ENCODE data around the gene CYB561. TPM values are rescaled to one million over a fixed set of nuclear protein-coding genes. Genes with fewer than 3 reads are reported as not detected.

Gene CYB561
- total and polyA plus RNA-seq, 2 of the 4 experiments (the other 2 are of a cell fraction) = 2.5 to 3.0 TPM

- POLR2A ChIA-PET (ENCODE audit: unreplicated experiment) = no interaction called here
- Histone ChIP-seq H4K5ac (ENCODE audit: low read depth, low read length) (0 out of 2 replicates have a peak overlapping the region, but pooled peaks have one; percentile 12), H3K36me3 (ENCODE audit: control insufficient read depth, insufficient read depth, low read length) (no peaks in the 10 kb centered on the region), H3K56ac (ENCODE audit: extremely low read depth, insufficient read depth, low read length) (no peak overlapping the region), H3K18ac (ENCODE audit: low read depth, low read length) (0 out of 2 replicates have a peak overlapping the region, but pooled peaks have one; percentile 0), H3K27ac (ENCODE audit: insufficient read depth, low read length) (no peak overlapping the region), H3K4ac (ENCODE audit: low read depth, low read length) (peak overlapping the region; percentile 8; the same call in 1 of the 2 replicates), H3K9me1 (ENCODE audit: insufficient read depth, low read length) (peaks cover 4% of the 10 kb centered on the region; the same call in 1 of the 2 replicates), H2BK15ac (ENCODE audit: low read depth, low read length) (no peak overlapping the region), H3K4me1 (ENCODE audit: control insufficient read depth, insufficient read depth, low read length) (0 out of 2 replicates have a peak, but pooled peaks cover 3% of the 10 kb centered on the region), H3K4me3 (ENCODE audit: insufficient read depth, low read depth, low read length) (no peak overlapping the region), H2AK9ac (replicated peaks; ENCODE audit: low read depth, low read length, poor library complexity) (no peak overlapping the region), H2AFZ (replicated peaks; ENCODE audit: low read length, poor library complexity) (peak overlapping the region; percentile 59), H3K27me3 (ENCODE audit: control insufficient read depth, insufficient read depth, low read length) (no peaks in the 10 kb centered on the region), H3K14ac (replicated peaks; ENCODE audit: low read depth, low read length) (0 out of 2 replicates have a peak overlapping the region, but pooled peaks have one; percentile 17), H2BK5ac (ENCODE audit: low read depth, low read length, poor library complexity, severe bottlenecking) (no peak overlapping the region), H2AK5ac (ENCODE audit: low read depth, low read length) (peak overlapping the region; percentile 53), H3K9me3 (ENCODE audit: control insufficient read depth, insufficient read depth, low read length) (no peaks in the 10 kb centered on the region), H2BK120ac (ENCODE audit: low read depth, low read length) (no peak overlapping the region), H3K23ac (ENCODE audit: low read depth, low read length) (no peak overlapping the region), H4K20me1 (ENCODE audit: insufficient read depth, low read length) (no peaks in the 10 kb centered on the region), H3K79me1 (ENCODE audit: low read depth in 1 of 2, low read length in 2 of 2) (no peaks in the 10 kb centered on the region), H3K9ac (ENCODE audit: low read depth, low read length) (no peak overlapping the region), H4K8ac (ENCODE audit: low read depth in 2 of 2, low read length in 2 of 2) (peak overlapping the region in 1 of 2 experiments; percentile 76; a peak in 1 of 4 replicates), H2BK20ac (ENCODE audit: low read depth, low read length) (no peak overlapping the region; the same call in 1 of the 2 replicates), H4K91ac (ENCODE audit: insufficient read depth, low read depth, low read length) (no peak overlapping the region; the same call in 1 of the 2 replicates), H3K4me2 (ENCODE audit: low read depth, low read length) (no peak overlapping the region)
- 67% methylated on average over 12 of the region's 22 CpGs; no CpG with 5 or more reads in 1 of the 2 experiments for WGBS, 2 experiments (ENCODE audit: extremely low coverage in 2 of 2, insufficient read length in 1 of 2)
- TF ChIP-seq CHD1 (IDR thresholded peaks at IDR 0.05; ENCODE audit: low read depth, low read length) (no peak), FOS (IDR thresholded peaks at IDR 0.05; ENCODE audit: low read depth, low read length) (no peak), NFE2L2 (IDR thresholded peaks at IDR 0.05; ENCODE audit: low read depth, low read length) (no peak), RFX5 (IDR thresholded peaks at IDR 0.05; ENCODE audit: low read depth, low read length) (no peak), ELK1 (IDR thresholded peaks at IDR 0.05; ENCODE audit: borderline replicate concordance, low read depth, low read length) (no peak), MAZ (IDR thresholded peaks at IDR 0.05; ENCODE audit: borderline replicate concordance, low read depth, low read length) (no peak), SMC3 (IDR thresholded peaks at IDR 0.05; ENCODE audit: low read depth, low read length) (no peak), CEBPB (IDR thresholded peaks at IDR 0.05; ENCODE audit: low read depth, low read length) (no peak)
- in situ Hi-C loops (cut with MboI; ENCODE audit: low sequenced_read_pairs) = no loop called here
- dilution Hi-C loops (cut with HindIII; ENCODE audit: low sequenced_read_pairs, unreplicated experiment) = no loop called here
- intact Hi-C loops (cut with micrococcal nuclease) = no loop called here
- ATAC-seq (ENCODE audit: low read depth) (no peak), DNase-seq (no peak)
- no TSS peak for BruUV-seq (replicated peaks)
- CTCF ChIA-PET = interaction anchor here (0.9 to 1.4 kb wide), 3 partner anchors 21 to 172 kb away, joined by 3 to 6 read pairs (median 3); no protein-coding TSS in a partner anchor
Observed at GRCh38 chr17:63440127-63440769, 5.9 kb downstream of the CYB561 start.

All from IMR-90 (cell line).